Measurements from ENCODE around the gene PHF23. TPM values are rescaled to one million over a fixed set of nuclear protein-coding genes. Genes with fewer than 3 reads are reported as not detected.

The PHF23 gene
- total RNA-seq, 1 experiment from 2014 or later = 85.1 TPM

DNA sequence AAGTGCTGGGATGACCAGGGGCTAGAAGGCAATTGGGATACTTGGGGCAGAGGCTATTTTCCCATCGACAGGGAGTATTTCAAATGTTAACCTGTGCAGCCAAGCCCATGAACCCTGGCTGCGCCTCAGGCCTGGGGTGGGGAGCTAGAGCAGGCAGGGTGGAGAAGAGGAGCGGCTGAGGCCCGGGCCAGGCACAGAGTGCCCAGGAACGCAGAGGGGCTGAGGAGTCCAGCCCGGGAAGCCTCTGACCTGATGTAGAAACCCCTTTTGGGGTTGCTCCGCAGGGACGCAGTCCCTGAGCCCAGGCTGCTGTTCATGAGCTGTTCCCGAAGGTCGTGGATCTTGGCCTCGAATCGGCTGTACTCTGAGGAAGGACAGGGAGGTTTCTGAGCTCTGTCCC lies 43.3 kb downstream of the PHF23 start:
- intact Hi-C loops (cut with micrococcal nuclease; ENCODE audit: unreplicated experiment) = no loop called here
- ChIA-PET POLR2A (ENCODE audit: low non-redundant PET) (no interaction called here), CTCF (no interaction called here)
- H3K4me1 ChIP-seq (ENCODE audit: insufficient read depth, low read length, poor library complexity, severe bottlenecking) = no peaks in the 10 kb centered on the region
- TF ChIP-seq, protein P1, sequence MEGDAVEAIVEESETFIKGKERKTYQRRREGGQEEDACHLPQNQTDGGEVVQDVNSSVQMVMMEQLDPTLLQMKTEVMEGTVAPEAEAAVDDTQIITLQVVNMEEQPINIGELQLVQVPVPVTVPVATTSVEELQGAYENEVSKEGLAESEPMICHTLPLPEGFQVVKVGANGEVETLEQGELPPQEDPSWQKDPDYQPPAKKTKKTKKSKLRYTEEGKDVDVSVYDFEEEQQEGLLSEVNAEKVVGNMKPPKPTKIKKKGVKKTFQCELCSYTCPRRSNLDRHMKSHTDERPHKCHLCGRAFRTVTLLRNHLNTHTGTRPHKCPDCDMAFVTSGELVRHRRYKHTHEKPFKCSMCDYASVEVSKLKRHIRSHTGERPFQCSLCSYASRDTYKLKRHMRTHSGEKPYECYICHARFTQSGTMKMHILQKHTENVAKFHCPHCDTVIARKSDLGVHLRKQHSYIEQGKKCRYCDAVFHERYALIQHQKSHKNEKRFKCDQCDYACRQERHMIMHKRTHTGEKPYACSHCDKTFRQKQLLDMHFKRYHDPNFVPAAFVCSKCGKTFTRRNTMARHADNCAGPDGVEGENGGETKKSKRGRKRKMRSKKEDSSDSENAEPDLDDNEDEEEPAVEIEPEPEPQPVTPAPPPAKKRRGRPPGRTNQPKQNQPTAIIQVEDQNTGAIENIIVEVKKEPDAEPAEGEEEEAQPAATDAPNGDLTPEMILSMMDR (conservative IDR thresholded peaks at IDR 0.05; ENCODE audit: low read depth, low read length) = no peak
- TF ChIP-seq EZH2 (IDR thresholded peaks at IDR 0.05; ENCODE audit: borderline replicate concordance, low read depth, low read length, poor library complexity, severe bottlenecking) = no peak
- no peaks in the 10 kb centered on the region for H3K9me3 ChIP-seq (ENCODE audit: low read depth, low read length, poor library complexity, severe bottlenecking)
- DNase-seq (ENCODE audit: low spot score) = no peak
- H3K4me3 ChIP-seq (ENCODE audit: low read depth, low read length, poor library complexity, severe bottlenecking) = no peak overlapping the region
- H3K27me3 ChIP-seq (replicated peaks; ENCODE audit: insufficient read depth, low read depth, low read length, poor library complexity) = no peaks in the 10 kb centered on the region
- H3K27ac ChIP-seq (ENCODE audit: low read depth, low read length, poor library complexity, severe bottlenecking) = no peak overlapping the region
- peaks cover 61% of the 10 kb centered on the region for H3K36me3 ChIP-seq (ENCODE audit: insufficient read depth, low read length, poor library complexity, severe bottlenecking)
- BruUV-seq (replicated peaks) = no TSS peak

DNA sequence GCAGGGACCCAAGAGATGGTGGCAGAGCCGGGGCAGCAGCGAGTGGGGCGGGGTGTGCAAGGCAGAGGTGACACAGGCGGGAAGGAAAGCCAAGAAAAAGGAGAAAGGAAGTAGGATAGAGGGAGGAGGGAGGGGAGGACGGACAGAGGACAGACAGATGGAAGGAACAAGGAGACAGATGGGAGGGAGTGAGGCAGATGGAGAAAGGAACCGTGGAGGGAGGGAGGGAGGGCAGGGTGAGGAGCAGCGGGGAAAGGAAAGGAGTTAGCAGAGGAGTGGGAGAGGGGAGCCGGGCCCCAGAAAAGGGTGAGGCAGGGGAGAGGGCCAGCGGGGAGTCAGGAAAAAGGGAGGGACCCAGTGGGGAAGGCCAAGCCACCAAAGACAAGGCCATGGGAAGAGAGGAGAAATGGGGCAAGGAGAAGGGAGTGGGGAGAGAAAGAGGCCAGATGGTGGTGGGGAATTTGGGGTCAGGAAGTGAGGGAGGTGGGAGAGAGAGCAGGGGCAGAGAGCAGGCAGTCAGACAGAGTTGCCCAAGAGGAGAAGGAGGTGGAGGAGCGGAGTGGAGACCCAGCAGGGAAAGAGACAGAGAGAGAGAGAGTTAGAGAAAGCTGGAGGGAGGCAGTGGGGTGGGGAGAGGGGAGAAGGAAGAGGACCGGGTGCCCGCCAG lies 46.9 kb downstream of the PHF23 start:
- intact Hi-C loops (cut with micrococcal nuclease; ENCODE audit: unreplicated experiment) = no loop called here
- no peak for TF ChIP-seq EZH2 (IDR thresholded peaks at IDR 0.05; ENCODE audit: borderline replicate concordance, low read depth, low read length, poor library complexity, severe bottlenecking)
- TF ChIP-seq, protein P1 (conservative IDR thresholded peaks at IDR 0.05; ENCODE audit: low read depth, low read length) = no peak
- Histone ChIP-seq H3K27me3 (replicated peaks; ENCODE audit: insufficient read depth, low read depth, low read length, poor library complexity) (no peaks in the 10 kb centered on the region), H3K27ac (ENCODE audit: low read depth, low read length, poor library complexity, severe bottlenecking) (no peak overlapping the region), H3K4me1 (ENCODE audit: insufficient read depth, low read length, poor library complexity, severe bottlenecking) (no peaks in the 10 kb centered on the region), H3K4me3 (ENCODE audit: low read depth, low read length, poor library complexity, severe bottlenecking) (no peak overlapping the region), H3K36me3 (ENCODE audit: insufficient read depth, low read length, poor library complexity, severe bottlenecking) (peaks cover 60% of the 10 kb centered on the region), H3K9me3 (ENCODE audit: low read depth, low read length, poor library complexity, severe bottlenecking) (no peaks in the 10 kb centered on the region)
- DNase-seq (ENCODE audit: low spot score) = no peak
- POLR2A ChIA-PET (ENCODE audit: low non-redundant PET) = no interaction called here
- no TSS peak for BruUV-seq (replicated peaks)
- CTCF ChIA-PET = no interaction called here

DNA sequence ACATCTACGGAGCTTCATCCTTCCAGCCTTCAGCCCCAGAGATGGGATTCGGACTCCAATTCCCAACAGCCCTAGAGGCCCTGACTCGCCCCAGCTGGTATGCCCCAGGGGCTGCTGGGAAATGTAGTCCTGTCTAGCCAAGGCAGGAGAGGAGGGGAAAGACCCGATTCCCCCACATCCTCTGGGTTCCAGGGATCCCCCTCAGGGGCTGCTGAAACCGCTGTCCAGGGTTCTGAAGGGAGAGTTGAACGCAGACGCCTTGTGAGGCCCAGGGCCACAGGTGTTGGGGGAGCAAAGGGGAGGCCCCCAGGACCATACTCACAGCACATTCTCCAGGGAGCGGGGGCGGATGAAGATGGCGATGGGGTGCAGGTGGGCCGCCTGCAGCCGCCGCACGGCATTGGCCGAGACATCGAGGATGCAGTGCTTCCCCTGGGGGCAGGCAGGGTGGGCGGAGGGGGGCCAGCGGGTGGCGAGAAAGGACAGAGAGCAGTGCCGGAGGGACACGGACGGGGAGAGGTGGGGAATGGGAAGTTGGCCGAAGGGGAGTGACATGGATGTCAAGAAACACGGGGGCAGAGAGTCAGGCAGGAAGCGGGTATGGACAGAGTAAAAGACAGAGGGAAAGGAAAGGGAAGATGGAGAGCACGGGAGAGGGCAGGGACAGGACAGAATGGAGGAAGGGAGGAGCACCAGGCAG lies 47.5 kb downstream of the PHF23 start:
- ChIA-PET CTCF (no interaction called here), POLR2A (ENCODE audit: low non-redundant PET) (no interaction called here)
- Histone ChIP-seq H3K9me3 (ENCODE audit: low read depth, low read length, poor library complexity, severe bottlenecking) (no peaks in the 10 kb centered on the region), H3K27ac (ENCODE audit: low read depth, low read length, poor library complexity, severe bottlenecking) (no peak overlapping the region), H3K4me3 (ENCODE audit: low read depth, low read length, poor library complexity, severe bottlenecking) (no peak overlapping the region), H3K4me1 (ENCODE audit: insufficient read depth, low read length, poor library complexity, severe bottlenecking) (no peaks in the 10 kb centered on the region), H3K27me3 (replicated peaks; ENCODE audit: insufficient read depth, low read depth, low read length, poor library complexity) (no peaks in the 10 kb centered on the region), H3K36me3 (ENCODE audit: insufficient read depth, low read length, poor library complexity, severe bottlenecking) (peaks cover 53% of the 10 kb centered on the region)
- intact Hi-C loops (cut with micrococcal nuclease; ENCODE audit: unreplicated experiment) = no loop called here
- peak; percentile 61 for DNase-seq (ENCODE audit: low spot score)
- TF ChIP-seq, protein P1 (conservative IDR thresholded peaks at IDR 0.05; ENCODE audit: low read depth, low read length) = no peak
- no peak for TF ChIP-seq EZH2 (IDR thresholded peaks at IDR 0.05; ENCODE audit: borderline replicate concordance, low read depth, low read length, poor library complexity, severe bottlenecking)
- no TSS peak for BruUV-seq (replicated peaks)

Data from A673 (cell line).